HCT116 (cell line): ENCODE results near the gene CRK. TPM values are rescaled to one million over a fixed set of nuclear protein-coding genes. Genes with fewer than 3 reads are reported as not detected.

Experiments
- ATAC-seq: fragments of 200-7000 bp; cut with Tn5 transposase; 2 replicates; pipeline ENCODE4 v1.9.1; 2020; ENCODE audit warnings: mild to moderate bottlenecking, moderate library complexity
- BruUV-seq: library from RNA; stranded (reverse); fragments of 400-500 nt; replicated peaks from 2 replicates; lab custom pipeline; 2021; lab: Mats Ljungman, UMichigan
- CTCF ChIA-PET: fragments of 300-600 bp; sonication (Branson Sonifier 250); formaldehyde crosslinking; loops from one replicate; lab custom pipeline; 2021; ENCODE audit warnings: antibody characterized with exemption; lab: Charles Lee
- POLR2A ChIA-PET: fragments of 300-600, 350-600 bp; sonication (Branson Sonifier 250); formaldehyde crosslinking; loops from one replicate; lab custom pipeline; 2021; ENCODE audit warnings: antibody characterized with exemption; lab: Charles Lee
- RAD21 ChIA-PET, 2 experiments: fragments of 300-600 bp; sonication (Branson Sonifier 250); formaldehyde crosslinking; loops; one replicate each; lab custom pipeline; 2023; ENCODE audit warnings: low total read pairs in 2 of 2; ENCODE audit not compliant: uncharacterized antibody in 2 of 2, unreplicated experiment in 2 of 2, low non-redundant PET in 1 of 2; lab: Charles Lee
- DNase-seq: peaks from one replicate; pipeline ENCODE4 v3.0.0-alpha.2; 2010; ENCODE audit warnings: low read depth, low spot score
- H2AFZ ChIP-seq: fragments of 200-600 bp; shearing (Covaris generic), sonication (generic); 2 replicates; pipeline ENCODE4 v1.6.1; 2017; ENCODE audit warnings: low read depth, mixed run types, mixed read lengths, antibody characterized with exemption, low read length; ENCODE audit not compliant: poor library complexity, severe bottlenecking
- H3K27ac ChIP-seq: 2 replicates; pipeline ENCODE4 v1.5.1; 2012; ENCODE audit warnings: low read depth, low read length
- H3K27me3 ChIP-seq: fragments of 200-600 bp; sonication (generic); 2 replicates; pipeline ENCODE4 v1.6.1; 2016; ENCODE audit warnings: mixed run types, low read length, mixed read lengths; ENCODE audit not compliant: insufficient read depth
- H3K36me3 ChIP-seq, 2 experiments: fragments of 200-500 bp in 1 of 2; fragments of 200-600 bp in 1 of 2; sonication (Bioruptor generic) in 1 of 2; sonication (generic) in 1 of 2; 2 replicates each; pipeline versions ENCODE4 v1.5.1 to v1.6.1; 2014 to 2016; ENCODE audit warnings: low read length in 2 of 2, inconsistent platforms in 1 of 2, mixed read lengths in 1 of 2, mixed run types in 1 of 2; ENCODE audit not compliant: insufficient read depth in 2 of 2, control insufficient read depth in 1 of 2
- H3K4me1 ChIP-seq, 2 experiments: fragments of 200-600 bp in 1 of 2; sonication (generic) in 1 of 2; 2 replicates each; pipeline versions ENCODE4 v1.5.1 to v1.6.1; 2012 to 2017; ENCODE audit warnings: low read length in 2 of 2, inconsistent platforms in 1 of 2, mild to moderate bottlenecking in 1 of 2, mixed read lengths in 1 of 2, mixed run types in 1 of 2, moderate library complexity in 1 of 2; ENCODE audit not compliant: insufficient read depth in 2 of 2, control insufficient read depth in 1 of 2
- H3K4me2 ChIP-seq: fragments of 200-600 bp; sonication (generic); 2 replicates; pipeline ENCODE4 v1.6.1; 2017; ENCODE audit warnings: mixed run types, low read length, mixed read lengths
- H3K4me3 ChIP-seq, 2 experiments: fragments of 200-600 bp in 1 of 2; sonication (generic) in 1 of 2; replicated peaks in 1 of 2; 2 replicates each; pipeline ENCODE4 v1.5.1; 2011 to 2016; ENCODE audit warnings: low read length in 2 of 2, control low read depth in 1 of 2, low read depth in 1 of 2, mild to moderate bottlenecking in 1 of 2, mixed read lengths in 1 of 2, mixed run types in 1 of 2
- H3K79me2 ChIP-seq: fragments of 200-600 bp; sonication (generic); 2 replicates; pipeline ENCODE4 v1.6.1; 2017; ENCODE audit warnings: mild to moderate bottlenecking, mixed run types, low read length, moderate library complexity, mixed read lengths; ENCODE audit not compliant: insufficient read depth
- H3K9ac ChIP-seq: fragments of 200-600 bp; sonication (generic); 2 replicates; pipeline ENCODE4 v1.6.1; 2016; ENCODE audit warnings: low read length, mixed read lengths
- H3K9me2 ChIP-seq: fragments of 200-600 bp; sonication (generic), shearing (Covaris generic); 2 replicates; pipeline ENCODE4 v1.6.1; 2017; ENCODE audit warnings: mixed run types, mild to moderate bottlenecking, moderate library complexity; ENCODE audit not compliant: insufficient read depth
- H3K9me3 ChIP-seq, 2 experiments: fragments of 200-500 bp in 1 of 2; fragments of 200-600 bp in 1 of 2; sonication (Bioruptor generic) in 1 of 2; sonication (generic) in 1 of 2; 2 replicates each; pipeline ENCODE4 v1.6.1; 2014 to 2017; ENCODE audit warnings: low read length in 2 of 2, mixed read lengths in 2 of 2, inconsistent platforms in 1 of 2, low read depth in 1 of 2, mild to moderate bottlenecking in 1 of 2, mixed run types in 1 of 2, moderate library complexity in 1 of 2; ENCODE audit not compliant: control insufficient read depth in 1 of 2, insufficient read depth in 1 of 2
- H4K20me1 ChIP-seq: fragments of 200-600 bp; sonication (generic), shearing (Covaris generic); 2 replicates; pipeline ENCODE4 v1.6.1; 2017; ENCODE audit warnings: mixed run types, mild to moderate bottlenecking, moderate library complexity; ENCODE audit not compliant: insufficient read depth
- EZH2 ChIP-seq: fragments of 200-600 bp; sonication (generic); IDR thresholded peaks from 2 replicates; pipeline ENCODE4 v1.6.1; 2017; ENCODE audit warnings: antibody characterized with exemption, mixed run types
- FOSL1 ChIP-seq: IDR thresholded peaks from 2 replicates; pipeline ENCODE4 v1.6.1; 2012; ENCODE audit warnings: low read depth
- JUND ChIP-seq: IDR thresholded peaks from 2 replicates; pipeline ENCODE4 v1.6.1; 2012
- POLR2AphosphoS5 ChIP-seq: IDR thresholded peaks from 2 replicates; pipeline ENCODE4 v1.6.1; 2011; ENCODE audit warnings: mild to moderate bottlenecking, low read depth, low read length, moderate library complexity
- SIN3A ChIP-seq: IDR thresholded peaks from 2 replicates; pipeline ENCODE4 v1.6.1; 2012; ENCODE audit warnings: low read depth
- TCF7L2 ChIP-seq: IDR thresholded peaks from 2 replicates; pipeline ENCODE4 v1.7.0; 2011; ENCODE audit warnings: borderline replicate concordance, inconsistent platforms; ENCODE audit not compliant: insufficient read depth, insufficient read length; ENCODE audit errors: extremely low read depth
- ZFX ChIP-seq: fragments of 450-650 bp; IDR thresholded peaks from 2 replicates; pipeline ENCODE4 v1.6.1; 2017
- intact Hi-C: fragments of 100-400 bp; cut with micrococcal nuclease; formaldehyde crosslinking; loops from 2 replicates; pipeline ENCODE4 v1.10.0; 2022
- total RNA-seq: library from RNA; stranded (reverse); gene quantifications from one replicate; pipeline ENCODE4 v1.2.1, GENCODE V29; 2021; ENCODE audit not compliant: unreplicated experiment
- TF ChIP-seq, protein P1 (sequence below): IDR thresholded peaks from 2 replicates; pipeline ENCODE4 v1.6.1; 2012
- TF ChIP-seq, protein P2 (sequence below), 3 experiments: fragments of 200-600 bp in 1 of 3; sonication (generic) in 1 of 3; IDR thresholded peaks in 2 of 3; conservative IDR thresholded peaks in 1 of 3; 2 replicates each; pipeline ENCODE4 v1.5.1; 2012 to 2017; ENCODE audit warnings: low read depth in 2 of 3, low read length in 2 of 3, antibody characterized with exemption in 1 of 3, borderline replicate concordance in 1 of 3, control low read depth in 1 of 3, mild to moderate bottlenecking in 1 of 3, mixed read lengths in 1 of 3, mixed run types in 1 of 3, moderate library complexity in 1 of 3; ENCODE audit not compliant: insufficient read depth in 1 of 3

Gene CRK
- total RNA-seq, 1 experiment from 2014 or later = 55.5 TPM

DNA sequence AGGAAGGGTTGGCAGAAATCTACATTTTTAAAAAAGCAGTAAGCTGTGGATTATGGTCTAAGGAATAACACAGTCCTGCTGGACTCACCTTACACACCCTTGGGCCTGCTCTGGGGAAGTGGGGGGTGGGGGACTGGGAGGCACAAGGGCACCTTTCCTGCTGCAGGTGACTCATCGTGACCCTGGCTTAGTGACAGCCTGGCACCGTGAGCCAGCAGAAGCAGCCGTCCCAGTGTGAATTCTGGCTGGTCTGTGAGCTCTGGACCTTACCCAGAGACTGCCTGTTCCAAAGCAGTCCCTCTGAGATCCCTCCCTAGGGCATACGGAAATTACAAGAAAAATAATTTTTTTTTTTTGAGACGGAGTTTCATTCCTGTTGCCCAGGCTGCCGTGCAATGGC, 4.2 kb upstream of the CRK start:
- ATAC-seq = no peak
- Histone ChIP-seq H3K4me2 (peak overlapping the region; percentile 60), H3K9ac (peak overlapping the region; percentile 6), H3K27me3 (no peaks in the 10 kb centered on the region), H3K9me2 (no peaks in the 10 kb centered on the region), H3K4me3 (no peak overlapping the region), H3K79me2 (peaks cover 18% of the 10 kb centered on the region), H4K20me1 (no peaks in the 10 kb centered on the region), H2AFZ (no peak overlapping the region), H3K9me3 (no peaks in the 10 kb centered on the region), H3K4me1 (peaks cover 36 to 63% of the 10 kb centered on the region in 2 experiments), H3K27ac (peak overlapping the region; percentile 37; the same call in 1 of the 2 replicates), H3K36me3 (no peaks in the 10 kb centered on the region; a peak in 1 of 4 replicates)
- TF ChIP-seq EZH2 (no peak), JUND (peak; percentile 61), FOSL1 (peak; percentile 59; the same call in 1 of the 2 replicates), POLR2AphosphoS5 (peak; percentile 48; the same call in 1 of the 2 replicates), SIN3A (no peak)
- TF ChIP-seq, protein P1, sequence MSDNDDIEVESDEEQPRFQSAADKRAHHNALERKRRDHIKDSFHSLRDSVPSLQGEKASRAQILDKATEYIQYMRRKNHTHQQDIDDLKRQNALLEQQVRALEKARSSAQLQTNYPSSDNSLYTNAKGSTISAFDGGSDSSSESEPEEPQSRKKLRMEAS = no peak
- no peak for DNase-seq
- CTCF ChIA-PET = interaction anchor here (0.7 kb wide), 1 partner anchor 94 kb away, joined by 4 read pairs; no protein-coding TSS in a partner anchor
- intact Hi-C loops = loop anchor here (5.0 kb wide), 1 partner anchor 57 kb away; the partner anchor contains the start of gene INPP5K
- BruUV-seq = no TSS peak
- POLR2A ChIA-PET = no interaction called here
- RAD21 ChIA-PET = no interaction called here

DNA sequence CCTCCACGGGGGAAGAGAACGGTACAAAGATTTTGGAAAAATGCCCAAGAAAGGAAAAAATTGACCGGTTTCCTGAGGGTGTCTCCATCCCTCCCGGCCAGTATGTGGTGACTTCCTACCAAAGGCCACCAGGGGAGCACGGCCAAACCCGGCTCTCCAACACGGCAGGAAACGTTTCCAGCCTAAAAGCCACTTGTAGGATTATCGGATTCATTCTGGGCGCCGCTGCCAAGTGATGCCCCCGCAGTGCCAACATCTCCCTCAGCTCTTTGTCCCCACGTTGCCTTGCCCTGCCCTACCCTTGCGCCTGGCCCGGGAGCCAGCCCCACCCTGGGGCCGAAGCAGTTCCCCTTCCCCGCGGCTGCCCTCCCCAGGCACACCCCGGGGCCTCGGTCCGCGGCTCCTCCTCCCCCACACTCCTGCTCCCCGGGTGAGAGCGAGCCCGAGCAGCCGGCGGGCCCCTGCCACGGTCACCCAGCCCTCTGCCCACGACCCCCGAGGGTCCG, 688 bp downstream of the CRK start:
- Histone ChIP-seq H3K9me3 (no peaks in the 10 kb centered on the region), H3K27ac (peak overlapping the region; percentile 96), H2AFZ (no peak overlapping the region), H3K79me2 (peaks cover 56% of the 10 kb centered on the region), H3K36me3 (peaks cover 7 to 24% of the 10 kb centered on the region in 2 experiments; a peak in 2 of 4 replicates), H3K4me1 (peaks cover 19 to 30% of the 10 kb centered on the region in 2 experiments), H3K9ac (peak overlapping the region; percentile 99), H3K4me2 (peak overlapping the region; percentile 75), H3K4me3 (peak overlapping the region; percentile 85 to 92), H3K9me2 (no peaks in the 10 kb centered on the region), H4K20me1 (peaks cover 11% of the 10 kb centered on the region; the same call in 1 of the 2 replicates), H3K27me3 (no peaks in the 10 kb centered on the region)
- ChIA-PET POLR2A (no interaction called here), RAD21 (no interaction called here), CTCF (no interaction called here)
- intact Hi-C loops = loop anchor here (2.0 kb wide), 1 partner anchor 91 kb away; no protein-coding TSS in a partner anchor
- TF ChIP-seq, protein P1 = no peak
- TF ChIP-seq ZFX (no peak), TCF7L2 (no peak), EZH2 (no peak)
- TF ChIP-seq, protein P2, sequence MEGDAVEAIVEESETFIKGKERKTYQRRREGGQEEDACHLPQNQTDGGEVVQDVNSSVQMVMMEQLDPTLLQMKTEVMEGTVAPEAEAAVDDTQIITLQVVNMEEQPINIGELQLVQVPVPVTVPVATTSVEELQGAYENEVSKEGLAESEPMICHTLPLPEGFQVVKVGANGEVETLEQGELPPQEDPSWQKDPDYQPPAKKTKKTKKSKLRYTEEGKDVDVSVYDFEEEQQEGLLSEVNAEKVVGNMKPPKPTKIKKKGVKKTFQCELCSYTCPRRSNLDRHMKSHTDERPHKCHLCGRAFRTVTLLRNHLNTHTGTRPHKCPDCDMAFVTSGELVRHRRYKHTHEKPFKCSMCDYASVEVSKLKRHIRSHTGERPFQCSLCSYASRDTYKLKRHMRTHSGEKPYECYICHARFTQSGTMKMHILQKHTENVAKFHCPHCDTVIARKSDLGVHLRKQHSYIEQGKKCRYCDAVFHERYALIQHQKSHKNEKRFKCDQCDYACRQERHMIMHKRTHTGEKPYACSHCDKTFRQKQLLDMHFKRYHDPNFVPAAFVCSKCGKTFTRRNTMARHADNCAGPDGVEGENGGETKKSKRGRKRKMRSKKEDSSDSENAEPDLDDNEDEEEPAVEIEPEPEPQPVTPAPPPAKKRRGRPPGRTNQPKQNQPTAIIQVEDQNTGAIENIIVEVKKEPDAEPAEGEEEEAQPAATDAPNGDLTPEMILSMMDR (IDR thresholded peaks at IDR 0.05 in 2 of 3, conservative IDR thresholded peaks at IDR 0.05 in 1 of 3; ENCODE audit: borderline replicate concordance in 1 of 3, insufficient read depth in 1 of 3, low read depth in 2 of 3, low read length in 2 of 3) = peak in 2 of 3 experiments; percentile 55 to 66; a peak in 4 of 6 replicates
- DNase-seq (no peak), ATAC-seq (peak; percentile 51)
- BruUV-seq = no TSS peak
